Heart left ventricle (tissue), 13 donors: ENCODE measurements around the gene HOXB8.

Source experiments
- CTCF ChIP-seq, 12 donors: fragments of 200-600 bp; sonication (generic) in 4 of 12; IDR thresholded peaks; one replicate each; pipeline versions ENCODE4 v1.5.0 to v1.8.0; 2018 to 2022; ENCODE audit warnings: antibody characterized with exemption in 12 of 12, mild to moderate bottlenecking in 5 of 12
- POLR2A ChIP-seq, 2 donors: fragments of 450-650 bp; IDR thresholded peaks; one replicate each; pipeline ENCODE4 v1.6.1; 2017; ENCODE audit warnings: antibody characterized with exemption in 2 of 2, mild to moderate bottlenecking in 2 of 2, moderate library complexity in 2 of 2
- donor health status: ischemic (EF 13 %, LVEDD 7.1; RV severe dilation, severe dysfunction).
- donor health status: DM: no; HTN: yes; CAD: no.
- donor health status: DM: no; HTN: no; CAD: no.
- donor health status: ischemic (EF 25% LVEDD 6.9; RV normal size, moderate dysfunction).
- donor health status: ischemic (EF 25% LVEDD 5.7; RV mildly dilated, moderate dysfunction).
- donor health status: ischemic (EF 35%, LVEDD 5.7; RV mildly dilated, moderate dysfunction).
- donor health status: nonischemic (EF 11% LVEDD 7.7; RV severe dilation, severe dysfunction).
- donor health status: DM: yes; HTN: yes; CAD: no.
- donor health status: PGD.
- donor health status: ischemic (EF 29% LVEDD 5.4; RV normal size, mild dysfunction).
- donor health status: nonischemic (EF 23%, LVEDD 6.1; RV moderate dilation, normal function).

- no peak for TF ChIP-seq CTCF (IDR thresholded peaks at IDR 0.05)
- TF ChIP-seq POLR2A (IDR thresholded peaks at IDR 0.05): no peak
Measured at GRCh38 chr17:48649741-48650140, 34.6 kb upstream of the HOXB8 start.
